Sigmoid colon (tissue), 4 donors: ENCODE results near the gene PLCG1.

Experiments used
- CTCF ChIP-seq, 4 experiments: fragments of 450-650 bp in 3 of 4; fragments of 200-600 bp in 1 of 4; IDR thresholded peaks; one replicate each; pipeline ENCODE4 v1.5.1; 2016 to 2019; ENCODE audit warnings: antibody characterized with exemption in 4 of 4, mild to moderate bottlenecking in 3 of 4, moderate library complexity in 2 of 4
- POLR2A ChIP-seq, 2 donors: fragments of 450-650 bp; IDR thresholded peaks; one replicate each; pipeline ENCODE4 v1.6.1; 2016; ENCODE audit warnings: antibody characterized with exemption in 2 of 2, mild to moderate bottlenecking in 2 of 2, moderate library complexity in 2 of 2
- POLR2AphosphoS5 ChIP-seq, 4 donors: sonication (generic); formaldehyde crosslinking; IDR thresholded peaks; one replicate each; pipeline ENCODE4 v1.6.1; 2017; ENCODE audit warnings: antibody characterized with exemption in 4 of 4

DNA sequence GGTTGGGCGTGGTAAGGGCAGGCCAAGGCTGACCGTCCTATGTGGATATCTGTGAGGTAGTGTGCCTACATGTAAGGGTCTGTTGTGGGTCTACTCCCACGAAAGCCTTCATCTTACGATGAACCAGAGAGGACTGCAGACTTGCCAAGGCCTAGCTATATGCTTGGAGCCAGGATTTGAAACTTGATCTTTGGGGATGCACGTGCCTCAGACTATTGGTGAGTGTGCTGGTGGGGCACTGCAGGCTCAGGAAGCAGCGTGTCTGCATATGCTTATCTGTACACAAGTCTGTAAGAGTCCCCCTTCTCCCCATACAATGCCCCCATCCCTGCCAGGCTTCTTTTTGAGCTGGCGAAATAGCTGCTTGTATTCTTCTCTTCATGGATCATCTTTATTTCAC is 17.9 kb downstream of the PLCG1 start:
- TF ChIP-seq POLR2A (IDR thresholded peaks at IDR 0.05), result no peak
- TF ChIP-seq CTCF (IDR thresholded peaks at IDR 0.05), result no peak
- TF ChIP-seq POLR2AphosphoS5 (IDR thresholded peaks at IDR 0.05), result no peak
